ENCODE results near the gene ROGDI. TPM values are rescaled to one million over a fixed set of nuclear protein-coding genes. Genes with fewer than 3 reads are reported as not detected.

ROGDI gene
- total RNA-seq, 4 donors from 2014 or later, result 37.6 to 85.9 (median 62.6) TPM

GRCh38 chr16:4792951-4793513, 9.4 kb downstream of the ROGDI start:
- Histone ChIP-seq H3K27ac (no peak overlapping the region), H3K36me3 (peaks cover 0 to 26% of the 10 kb centered on the region in 2 donors), H3K4me1 (no peaks in the 10 kb centered on the region), H3K4me3 (no peak overlapping the region), H3K27me3 (peaks cover under 1% of the 10 kb centered on the region), H3K9me3 (no peaks in the 10 kb centered on the region)
- ATAC-seq, result no peak
- no peak for TF ChIP-seq POLR2A (IDR thresholded peaks at IDR 0.05)
- TF ChIP-seq EP300 (IDR thresholded peaks at IDR 0.05), result no peak
- no peak for TF ChIP-seq POLR2AphosphoS5 (IDR thresholded peaks at IDR 0.05)
- TF ChIP-seq, protein P1, sequence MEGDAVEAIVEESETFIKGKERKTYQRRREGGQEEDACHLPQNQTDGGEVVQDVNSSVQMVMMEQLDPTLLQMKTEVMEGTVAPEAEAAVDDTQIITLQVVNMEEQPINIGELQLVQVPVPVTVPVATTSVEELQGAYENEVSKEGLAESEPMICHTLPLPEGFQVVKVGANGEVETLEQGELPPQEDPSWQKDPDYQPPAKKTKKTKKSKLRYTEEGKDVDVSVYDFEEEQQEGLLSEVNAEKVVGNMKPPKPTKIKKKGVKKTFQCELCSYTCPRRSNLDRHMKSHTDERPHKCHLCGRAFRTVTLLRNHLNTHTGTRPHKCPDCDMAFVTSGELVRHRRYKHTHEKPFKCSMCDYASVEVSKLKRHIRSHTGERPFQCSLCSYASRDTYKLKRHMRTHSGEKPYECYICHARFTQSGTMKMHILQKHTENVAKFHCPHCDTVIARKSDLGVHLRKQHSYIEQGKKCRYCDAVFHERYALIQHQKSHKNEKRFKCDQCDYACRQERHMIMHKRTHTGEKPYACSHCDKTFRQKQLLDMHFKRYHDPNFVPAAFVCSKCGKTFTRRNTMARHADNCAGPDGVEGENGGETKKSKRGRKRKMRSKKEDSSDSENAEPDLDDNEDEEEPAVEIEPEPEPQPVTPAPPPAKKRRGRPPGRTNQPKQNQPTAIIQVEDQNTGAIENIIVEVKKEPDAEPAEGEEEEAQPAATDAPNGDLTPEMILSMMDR (IDR thresholded peaks at IDR 0.05), result no peak
- WGBS, 2 donors (ENCODE audit: low coverage in 1 of 2), result 56 to 68% methylated on average over 2 to 8 of the region's 13 CpGs

DNA sequence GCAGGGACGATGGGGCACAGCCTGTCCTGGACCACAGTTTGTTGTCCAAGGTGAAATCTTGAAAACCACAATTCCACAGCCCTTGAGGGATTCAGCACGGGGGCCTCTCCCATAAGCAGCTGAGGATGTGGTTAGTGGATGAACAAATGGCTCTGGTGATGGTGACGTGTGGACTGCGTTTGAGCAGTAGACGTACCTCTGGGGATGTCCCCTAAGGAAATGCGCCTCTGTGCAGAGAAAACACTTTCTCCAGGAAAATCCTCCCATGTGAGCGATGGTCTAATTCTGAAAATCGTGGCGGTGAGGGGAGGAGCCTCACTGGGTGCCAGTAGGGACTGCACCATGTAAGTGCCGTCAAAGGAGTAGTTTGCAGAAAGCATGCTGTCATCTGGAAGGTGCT, 11.6 kb downstream of the ROGDI start:
- no peak overlapping the region for H3K4me3 ChIP-seq
- ATAC-seq, result no peak
- no peak overlapping the region for H3K27ac ChIP-seq
- WGBS, 2 donors (ENCODE audit: low coverage in 1 of 2), result 70% methylated on average over 10 of the region's 10 CpGs; no CpG with 5 or more reads in 1 of the 2 donors
- H3K9me3 ChIP-seq, result no peaks in the 10 kb centered on the region
- peaks cover 8% of the 10 kb centered on the region for H3K27me3 ChIP-seq
- H3K36me3 ChIP-seq, result peaks cover 0 to 6% of the 10 kb centered on the region in 2 donors
- H3K4me1 ChIP-seq, result no peaks in the 10 kb centered on the region
- no peak for TF ChIP-seq EP300 (IDR thresholded peaks at IDR 0.05)
- TF ChIP-seq, protein P1 (IDR thresholded peaks at IDR 0.05), result no peak
- TF ChIP-seq POLR2A (IDR thresholded peaks at IDR 0.05), result no peak
- TF ChIP-seq POLR2AphosphoS5 (IDR thresholded peaks at IDR 0.05), result no peak

- Histone ChIP-seq H3K27me3 (peaks cover 8% of the 10 kb centered on the region), H3K9me3 (no peaks in the 10 kb centered on the region), H3K4me1 (no peaks in the 10 kb centered on the region), H3K36me3 (no peaks in the 10 kb centered on the region), H3K27ac (no peak overlapping the region), H3K4me3 (no peak overlapping the region)
- 59 to 100% methylated on average over 3 of the region's 10 CpGs for WGBS, 2 donors (ENCODE audit: low coverage in 1 of 2)
- ATAC-seq, result no peak
- no peak for TF ChIP-seq EP300 (IDR thresholded peaks at IDR 0.05)
Measured at GRCh38 chr16:4790261-4790660, 12.2 kb downstream of the ROGDI start.

DNA sequence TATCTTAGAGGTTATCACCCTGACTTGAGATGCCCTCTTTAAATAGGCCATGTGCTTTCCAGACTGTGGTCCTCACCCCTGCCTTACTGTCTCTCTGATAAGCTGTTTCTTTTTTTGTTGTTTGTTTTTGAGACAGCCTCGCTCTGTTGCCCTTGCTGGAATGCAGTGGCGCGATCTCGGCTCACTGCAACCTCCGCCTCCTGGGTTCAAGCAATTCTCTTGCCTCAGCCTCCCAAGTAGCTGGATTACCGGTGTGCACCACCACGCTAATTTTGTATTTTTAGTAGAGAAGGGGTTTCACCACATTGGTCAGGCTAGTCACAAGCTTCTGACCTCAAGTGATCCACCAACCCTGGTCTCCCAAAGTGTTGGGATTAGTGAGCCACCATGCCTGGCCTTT, 13.5 kb downstream of the ROGDI start:
- H3K36me3 ChIP-seq, result no peaks in the 10 kb centered on the region
- no peak for ATAC-seq
- no peak overlapping the region for H3K4me3 ChIP-seq
- H3K27me3 ChIP-seq, result peaks cover 8% of the 10 kb centered on the region
- H3K27ac ChIP-seq, result no peak overlapping the region
- 87 to 94% methylated on average over 6 to 7 of the region's 7 CpGs for WGBS, 2 donors (ENCODE audit: low coverage in 1 of 2)
- H3K4me1 ChIP-seq, result no peaks in the 10 kb centered on the region
- TF ChIP-seq EP300 (IDR thresholded peaks at IDR 0.05) (no peak), POLR2AphosphoS5 (IDR thresholded peaks at IDR 0.05) (no peak), POLR2A (IDR thresholded peaks at IDR 0.05) (no peak)
- TF ChIP-seq, protein P1 (IDR thresholded peaks at IDR 0.05), result no peak
- H3K9me3 ChIP-seq, result no peaks in the 10 kb centered on the region

DNA sequence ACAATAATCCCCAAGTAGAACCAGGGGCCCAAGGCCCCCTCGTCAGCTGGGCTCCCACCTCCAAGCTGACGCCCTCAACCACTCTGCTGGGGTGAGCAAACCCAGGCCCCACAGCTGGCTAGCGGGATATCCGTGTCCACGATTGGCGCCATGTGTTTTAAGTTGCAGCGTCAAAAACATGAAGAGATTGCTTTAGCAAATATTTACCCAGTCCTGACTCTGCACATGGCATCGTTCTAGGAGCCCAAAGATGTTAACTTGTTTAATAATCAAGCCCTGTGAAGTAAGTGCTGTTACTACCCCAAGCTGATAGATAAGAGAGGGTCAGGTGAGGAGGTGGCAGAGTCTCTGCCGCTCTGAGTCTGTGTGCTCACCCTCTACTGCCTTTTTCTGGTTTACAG, 13.9 kb downstream of the ROGDI start:
- no peak for TF ChIP-seq POLR2A (IDR thresholded peaks at IDR 0.05)
- TF ChIP-seq, protein P1 (IDR thresholded peaks at IDR 0.05), result no peak
- TF ChIP-seq POLR2AphosphoS5 (IDR thresholded peaks at IDR 0.05), result no peak
- no peak for TF ChIP-seq EP300 (IDR thresholded peaks at IDR 0.05)

More for the DNA sequence above, 13.9 kb downstream of the ROGDI start:
- no peaks in the 10 kb centered on the region for H3K4me1 ChIP-seq
- WGBS, 2 donors (ENCODE audit: low coverage in 1 of 2), result 31 to 63% methylated on average over 3 of the region's 9 CpGs
- H3K9me3 ChIP-seq, result no peaks in the 10 kb centered on the region
- no peak for ATAC-seq
- peaks cover 8% of the 10 kb centered on the region for H3K27me3 ChIP-seq
- no peak overlapping the region for H3K4me3 ChIP-seq
- no peak overlapping the region for H3K27ac ChIP-seq
- H3K36me3 ChIP-seq, result no peaks in the 10 kb centered on the region

Measured in gastroesophageal sphincter (tissue), 4 donors.